ENCODE data around the gene KCNH2. TPM values are rescaled to one million over a fixed set of nuclear protein-coding genes. Genes with fewer than 3 reads are reported as not detected.

KCNH2 gene
- total RNA-seq, 1 donor from 2014 or later, result 6.1 TPM

GRCh38 chr7:150896562-150897209, 81.4 kb downstream of the KCNH2 start:
- FAIRE-seq (no peak), DNase-seq (ENCODE audit: low spot score in 2 of 2) (no peak)

GRCh38 chr7:150895809-150896208, 82.3 kb downstream of the KCNH2 start:
- FAIRE-seq, result no peak

More at GRCh38 chr7:150895809-150896208, 82.3 kb downstream of the KCNH2 start:
- DNase-seq (ENCODE audit: low spot score in 2 of 2), result no peak

Other genes with a start within 250 kb of the KCNH2 start
- gene GIMAP5, start 240.9 kb downstream of the KCNH2 start, total RNA-seq, result 3.7 TPM
- gene TMEM176B, start 178.0 kb downstream of the KCNH2 start, total RNA-seq, result 2.4 TPM
- gene TMEM176A, start 177.6 kb downstream of the KCNH2 start, total RNA-seq, result 1.2 TPM
- not detected for gene AOC1, start 125.8 kb downstream of the KCNH2 start, total RNA-seq
- 0.82 TPM for gene NOS3, start 12.7 kb upstream of the KCNH2 start, total RNA-seq
- gene ATG9B, start 46.2 kb upstream of the KCNH2 start, total RNA-seq, result 2.4 TPM
- gene ABCB8, start 50.1 kb upstream of the KCNH2 start, total RNA-seq, result 22.8 TPM
- gene ASIC3, start 70.2 kb upstream of the KCNH2 start, total RNA-seq, result 0.82 TPM
- gene CDK5, start 79.6 kb upstream of the KCNH2 start, total RNA-seq, result 47.7 TPM
- gene SLC4A2, start 81.3 kb upstream of the KCNH2 start, total RNA-seq, result 10.6 TPM
- gene FASTK, start 102.5 kb upstream of the KCNH2 start, total RNA-seq, result 32.6 TPM
- gene TMUB1, start 105.2 kb upstream of the KCNH2 start, total RNA-seq, result 10.2 TPM
- 92.9 TPM for gene AGAP3, start 108.2 kb upstream of the KCNH2 start, total RNA-seq
- gene GBX1, start 189.4 kb upstream of the KCNH2 start, total RNA-seq, result 0.41 TPM
- not detected for gene ASB10, start 208.9 kb upstream of the KCNH2 start, total RNA-seq
- gene H2BK1, start 232.2 kb upstream of the KCNH2 start, total RNA-seq, result not detected
- gene ABCF2, start 248.9 kb upstream of the KCNH2 start, total RNA-seq, result 38.3 TPM